Hindlimb muscle (tissue), 1 donor: Measurements from ENCODE around the gene RALGAPA2. TPM values are rescaled to one million over a fixed set of nuclear protein-coding genes. Genes with fewer than 3 reads are reported as not detected.

Experiments used
- DNase-seq: peaks from one replicate; pipeline ENCODE4 v3.0.0-alpha.2; 2013
- polyA plus RNA-seq: library from polyadenylated mRNA; unstranded; fragments of 120-200 nt; gene quantifications from one replicate; pipeline ENCODE4 v1.2.1, GENCODE V29; 2013; ENCODE audit not compliant: insufficient read length

The RALGAPA2 gene
- 10.9 TPM for polyA plus RNA-seq

DNA sequence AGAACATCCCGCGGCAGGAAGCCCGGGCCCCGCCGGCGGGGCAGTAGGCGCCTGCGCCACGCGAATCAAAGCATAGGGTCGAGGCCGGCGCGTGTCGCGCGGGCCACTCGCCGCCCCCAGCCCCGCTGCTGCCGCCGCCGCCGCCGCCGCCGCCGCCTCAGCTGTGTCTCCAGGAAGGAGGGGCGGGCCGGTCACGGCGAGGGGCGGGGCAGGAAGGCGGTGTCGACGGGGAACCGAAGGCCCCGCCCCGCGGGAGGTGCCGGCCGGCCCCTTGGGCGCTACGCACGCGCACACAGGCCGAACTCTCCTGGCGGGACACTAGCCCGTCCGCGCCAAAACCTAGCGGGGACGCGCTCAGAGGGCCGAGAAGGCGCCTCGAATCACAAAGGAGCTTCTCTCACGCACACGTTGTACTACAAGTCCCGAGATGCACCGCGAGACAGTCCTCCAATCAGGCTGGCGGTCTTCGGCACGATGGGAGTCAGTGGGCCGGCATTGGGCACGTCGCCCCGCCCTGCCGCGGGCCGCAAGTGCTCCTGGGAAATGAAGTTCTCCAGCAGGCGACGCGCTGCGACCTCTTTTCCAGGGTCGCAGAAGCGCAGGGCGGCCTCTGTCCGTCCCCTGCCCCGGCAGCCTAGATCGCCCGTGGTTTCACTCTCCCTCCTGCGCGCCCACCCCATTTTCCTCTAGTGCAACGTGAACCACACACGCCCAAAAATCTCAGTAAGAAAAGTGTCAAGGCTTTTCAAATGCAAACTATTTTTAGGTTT lies at the start of gene RALGAPA2:
RALGAPA2 (minus strand) TSS at position 171 of the 770 bp plus-strand sequence; CDS start at position 7, 164 bp downstream.
- DNase-seq: peak; percentile 98

DNA sequence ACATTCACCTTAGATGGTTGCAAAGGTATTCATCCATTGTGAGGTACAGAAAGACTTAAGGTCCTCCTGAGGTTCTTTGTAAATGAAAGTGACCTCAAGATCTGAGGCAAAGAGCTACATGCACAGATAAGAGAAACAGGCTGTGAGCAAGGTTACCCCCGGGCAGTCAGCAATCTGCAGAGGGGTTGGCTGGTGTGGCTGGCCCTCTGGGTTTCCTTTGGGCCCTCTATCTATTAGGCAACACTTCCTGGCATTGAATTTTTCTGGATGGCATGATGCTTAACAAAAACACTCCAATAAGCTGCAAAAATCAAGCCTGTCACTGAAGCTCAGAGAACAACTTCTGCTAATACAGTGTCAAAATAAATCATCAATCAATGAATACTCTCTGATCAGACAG lies 48.9 kb upstream of the RALGAPA2 start:
- DNase-seq: no peak

DNA sequence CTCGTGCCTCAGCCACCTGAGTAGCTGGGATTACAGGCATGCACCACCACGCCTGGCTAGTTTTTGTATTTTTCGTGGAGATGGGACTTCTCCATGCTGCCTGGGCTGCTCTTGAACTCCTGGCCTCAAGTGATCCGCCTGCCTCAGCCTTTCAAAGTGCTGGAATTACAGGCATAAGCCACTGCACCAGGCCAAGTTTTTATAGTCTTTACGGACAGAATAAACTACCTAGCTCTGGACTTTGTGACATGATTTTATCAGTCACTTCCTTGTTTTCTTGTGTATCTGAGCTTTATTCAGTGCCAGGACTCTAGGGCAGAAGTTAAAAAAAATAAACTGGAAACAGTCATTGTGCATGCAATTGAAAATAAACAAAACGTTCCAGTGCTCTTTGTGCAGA lies 46.7 kb upstream of the RALGAPA2 start:
- no peak for DNase-seq

DNA sequence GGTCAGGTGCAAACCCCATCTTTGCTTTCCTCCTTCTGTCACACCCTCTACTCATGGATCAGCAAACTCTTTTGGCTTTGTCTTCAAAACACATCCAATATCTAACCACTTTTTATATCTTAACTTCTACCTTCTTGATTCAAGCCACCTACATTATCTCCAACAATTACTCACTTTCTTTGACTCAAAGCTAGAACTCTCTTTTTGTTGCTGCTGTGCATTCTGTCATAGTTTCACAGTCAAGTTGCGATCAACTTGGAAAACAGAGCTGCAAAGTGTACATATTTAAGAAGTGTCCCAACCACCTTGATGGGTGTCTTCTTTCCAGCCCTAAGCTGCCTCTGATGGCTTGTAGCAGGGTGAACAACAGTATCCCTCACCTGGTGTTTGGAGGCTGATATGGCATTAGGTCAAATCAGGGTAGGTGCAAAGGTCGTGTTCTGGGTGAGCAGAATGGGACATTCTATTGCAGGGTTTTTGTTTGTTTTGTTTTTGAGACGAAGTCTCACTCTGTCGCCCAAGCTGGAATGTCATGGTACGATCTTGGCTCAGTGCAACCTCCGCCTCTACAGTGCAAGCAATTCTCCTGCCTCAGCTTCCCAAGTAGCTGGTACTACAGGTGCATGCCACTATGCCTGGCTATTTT lies 43.4 kb upstream of the RALGAPA2 start:
- DNase-seq: no peak

DNA sequence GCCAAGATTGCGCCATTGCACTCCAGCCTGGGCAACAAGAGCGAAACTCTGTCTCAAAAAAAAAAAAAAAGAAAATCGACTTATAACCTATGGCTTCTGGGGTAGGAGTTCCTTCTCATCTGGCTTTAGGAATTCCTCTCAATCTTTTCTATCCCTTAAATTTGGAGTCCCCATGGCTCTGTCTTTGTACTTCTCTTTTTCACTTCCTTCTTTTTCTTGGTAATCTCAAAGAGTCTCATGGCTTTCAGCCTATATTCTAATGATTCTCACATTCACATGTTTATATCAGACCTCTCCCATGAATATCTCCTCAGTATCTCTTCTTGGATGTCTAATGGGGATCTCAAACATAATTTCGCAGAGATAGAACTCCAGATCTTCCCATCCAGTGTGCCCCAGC lies 42.8 kb upstream of the RALGAPA2 start:
- DNase-seq: no peak

DNA sequence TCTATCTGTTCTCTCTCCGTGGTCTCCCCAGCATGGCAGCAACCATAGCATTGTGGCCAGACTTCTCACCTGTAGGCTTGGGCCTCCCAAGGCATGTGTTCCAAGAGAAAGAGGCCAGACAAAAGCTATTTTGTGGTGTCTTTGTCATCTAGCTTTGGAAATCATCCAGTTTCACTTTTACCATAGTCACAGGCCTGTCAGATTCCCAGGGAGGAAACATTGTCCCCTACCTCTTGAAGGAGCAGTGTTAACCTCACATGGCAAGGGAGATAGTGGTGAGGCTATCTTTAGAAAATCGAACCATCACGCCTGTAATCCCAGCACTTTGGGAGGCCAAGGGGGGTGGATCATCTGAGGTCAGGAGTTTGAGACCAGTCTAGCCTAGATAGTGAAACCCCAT lies 42.3 kb upstream of the RALGAPA2 start:
- no peak for DNase-seq

DNA sequence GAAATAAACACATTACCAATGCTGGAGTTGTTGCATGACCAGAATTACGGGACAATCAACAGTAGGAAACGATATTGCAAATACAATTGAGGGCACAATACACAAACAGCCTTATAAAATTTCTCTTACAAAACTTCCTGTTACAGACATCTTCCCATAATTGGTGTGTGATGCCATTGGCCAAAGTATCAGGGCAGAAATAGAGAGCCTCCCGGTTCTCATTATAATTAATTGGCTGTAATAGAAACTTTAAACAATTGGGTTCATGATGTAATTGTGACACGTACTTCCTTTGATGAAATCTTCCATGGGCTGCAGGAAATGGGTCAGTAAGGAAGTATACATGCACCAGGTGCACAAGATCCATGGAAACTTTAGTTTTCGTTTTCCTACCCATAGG lies 40.3 kb upstream of the RALGAPA2 start:
- no peak for DNase-seq

DNA sequence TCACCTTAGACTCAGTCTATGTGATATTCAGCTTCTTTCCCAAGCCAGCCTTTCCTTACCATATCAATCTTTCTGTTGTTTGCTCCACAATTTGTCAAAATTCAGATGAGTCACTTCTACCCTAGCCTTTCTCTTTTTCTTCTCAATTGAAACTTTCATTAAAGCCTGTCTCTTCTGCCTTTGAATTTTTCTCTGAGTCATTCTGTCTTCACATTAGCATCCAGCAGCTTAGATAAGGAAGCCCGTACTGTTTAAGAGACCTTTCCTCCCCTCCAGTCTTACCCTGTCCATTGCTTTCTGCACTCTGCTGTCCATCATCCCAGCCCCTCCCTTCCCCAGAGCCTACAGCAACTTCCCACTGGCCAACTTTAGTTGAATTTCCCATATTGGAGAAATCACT lies 34.9 kb upstream of the RALGAPA2 start:
- no peak for DNase-seq

DNA sequence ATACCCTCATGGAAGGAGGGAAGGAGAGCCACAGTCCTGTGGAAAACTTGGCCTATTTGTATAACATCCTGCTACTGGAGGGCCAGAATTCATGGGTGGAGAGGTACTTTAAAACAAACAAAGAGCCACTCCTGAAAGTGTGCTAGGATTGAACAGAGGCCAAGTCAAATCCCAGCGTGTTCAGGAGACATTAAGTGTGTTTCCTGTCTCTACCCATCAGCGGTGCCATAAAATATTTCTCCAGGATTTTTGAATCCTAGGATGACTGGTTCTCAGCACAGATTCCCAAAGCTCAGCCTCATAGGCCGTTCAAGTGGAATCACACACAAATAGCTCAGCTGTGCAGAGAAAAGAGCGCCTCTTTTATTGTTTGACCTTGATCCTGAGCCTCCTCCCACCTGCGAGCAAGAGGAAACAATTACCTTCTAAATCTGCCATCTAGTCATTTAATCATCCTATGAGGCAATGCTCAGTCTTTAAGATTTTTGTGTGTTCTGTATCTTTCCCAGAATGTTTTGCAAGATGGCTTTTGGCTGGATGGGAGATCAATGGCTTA lies 31.8 kb upstream of the RALGAPA2 start:
- DNase-seq: no peak

DNA sequence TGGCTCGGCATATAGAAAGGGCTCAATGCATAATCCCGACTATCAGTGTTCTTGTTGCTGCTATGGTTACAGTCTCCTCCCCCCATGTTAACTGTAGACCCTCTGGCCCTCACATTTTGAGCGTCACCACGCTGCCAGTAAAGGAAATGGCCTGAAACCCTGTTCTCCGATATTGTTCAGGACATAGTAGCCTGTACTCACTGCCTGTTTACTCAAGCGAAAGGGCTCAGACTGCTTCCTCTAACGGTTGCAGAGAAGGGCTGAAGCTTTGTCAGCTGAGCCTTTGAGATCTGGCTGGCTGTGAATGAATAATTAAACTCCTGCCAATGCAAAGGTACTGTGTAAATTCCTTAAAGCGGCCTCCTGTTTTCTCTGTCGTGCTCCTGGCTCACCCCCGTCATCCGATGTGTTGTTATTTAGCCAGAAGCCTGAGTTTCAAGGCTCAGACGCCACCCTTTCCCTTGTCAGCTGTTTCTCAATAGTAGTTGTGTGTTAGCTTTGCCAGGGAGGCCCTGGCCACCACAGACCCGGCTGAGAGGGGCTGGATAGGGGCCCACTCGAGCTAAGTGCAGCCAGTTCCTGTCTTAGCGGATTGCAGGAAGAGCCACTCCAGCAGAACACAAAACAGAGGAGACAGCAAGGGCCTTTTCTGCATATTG lies 31.2 kb upstream of the RALGAPA2 start:
- DNase-seq: peak; percentile 79

DNA sequence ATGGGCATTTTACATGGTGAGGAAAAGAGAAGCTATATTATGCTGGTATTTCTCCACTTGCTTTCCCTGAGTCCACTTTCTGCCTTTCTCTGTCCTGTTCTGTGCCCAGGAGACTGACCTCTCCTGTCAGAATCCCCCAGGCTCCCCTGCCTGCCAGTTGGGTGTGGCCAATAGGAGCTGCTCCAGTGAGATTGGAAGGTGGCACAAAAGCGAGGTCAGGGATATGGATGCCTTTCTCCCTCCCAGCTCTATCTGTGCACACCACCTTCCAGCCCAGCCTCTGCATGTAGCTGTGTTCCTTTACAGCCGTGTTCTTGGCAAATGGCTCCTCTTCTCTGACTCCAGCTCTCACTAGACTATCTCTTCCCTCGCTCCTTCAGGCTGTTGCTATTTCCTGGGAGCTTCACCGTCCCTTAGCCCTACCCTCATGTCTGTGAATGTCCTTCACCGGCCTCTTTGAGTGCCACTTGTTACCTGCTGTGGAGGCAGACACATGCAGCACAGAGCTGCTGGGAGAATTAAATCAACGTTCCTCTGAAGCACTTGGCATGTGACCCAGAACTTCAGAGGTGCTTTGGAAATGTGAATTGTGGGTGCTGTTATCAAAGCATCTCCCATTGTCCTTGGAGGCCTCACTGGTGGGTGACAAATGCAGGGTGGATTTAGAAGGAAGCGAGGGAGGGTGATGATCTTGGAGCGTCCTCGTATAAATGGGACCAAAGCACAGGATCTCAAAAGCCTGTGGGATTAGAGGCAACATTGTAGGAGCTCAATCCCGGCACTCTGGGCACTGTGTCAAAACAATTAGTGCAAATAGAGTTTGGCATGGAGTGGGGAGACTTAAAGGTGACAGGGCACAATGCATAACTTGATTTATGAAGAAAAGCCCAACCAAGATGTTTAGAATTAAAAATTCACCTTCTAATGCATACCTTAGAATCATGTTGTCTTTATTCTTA lies 28.9 kb upstream of the RALGAPA2 start:
- no peak for DNase-seq

DNA sequence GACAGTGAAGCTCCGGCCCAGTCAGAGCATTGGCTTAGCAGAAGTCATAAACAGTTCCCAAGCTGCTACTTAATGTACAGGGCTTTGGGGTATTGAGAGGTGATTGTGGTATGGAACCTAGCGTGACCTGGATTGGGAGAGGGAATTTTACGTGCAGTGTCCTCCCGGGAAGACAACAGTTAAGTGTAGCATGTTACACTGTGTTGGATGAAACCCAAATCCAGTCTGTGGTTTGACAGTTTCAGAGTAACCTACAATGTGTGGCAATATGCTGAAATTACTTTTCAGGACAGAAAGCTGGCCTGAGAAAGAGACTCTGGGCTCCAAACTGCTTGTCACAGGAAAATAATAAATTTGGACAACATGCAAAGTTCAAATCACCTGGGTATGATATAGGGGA lies 28.1 kb upstream of the RALGAPA2 start:
- peak; percentile 8 for DNase-seq

DNA sequence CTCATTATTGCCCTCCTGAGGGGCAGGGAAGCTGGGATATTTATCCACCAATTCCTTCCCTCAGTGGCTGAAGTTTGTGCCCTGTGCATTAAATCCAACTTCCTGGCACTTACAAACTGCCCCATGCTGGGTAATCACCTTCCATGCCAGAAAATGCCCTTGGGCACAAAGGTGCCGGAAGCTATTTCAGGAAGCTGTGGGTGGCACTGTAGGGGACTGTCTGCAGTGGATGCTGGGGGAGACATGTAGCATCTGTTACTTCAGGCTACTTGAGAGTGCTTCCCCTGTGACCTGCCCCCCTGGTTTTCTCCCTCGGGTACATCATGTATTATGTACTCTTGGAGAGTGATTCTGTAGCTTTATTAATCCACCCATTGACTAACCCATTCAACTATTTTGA lies 24.7 kb upstream of the RALGAPA2 start:
- no peak for DNase-seq

DNA sequence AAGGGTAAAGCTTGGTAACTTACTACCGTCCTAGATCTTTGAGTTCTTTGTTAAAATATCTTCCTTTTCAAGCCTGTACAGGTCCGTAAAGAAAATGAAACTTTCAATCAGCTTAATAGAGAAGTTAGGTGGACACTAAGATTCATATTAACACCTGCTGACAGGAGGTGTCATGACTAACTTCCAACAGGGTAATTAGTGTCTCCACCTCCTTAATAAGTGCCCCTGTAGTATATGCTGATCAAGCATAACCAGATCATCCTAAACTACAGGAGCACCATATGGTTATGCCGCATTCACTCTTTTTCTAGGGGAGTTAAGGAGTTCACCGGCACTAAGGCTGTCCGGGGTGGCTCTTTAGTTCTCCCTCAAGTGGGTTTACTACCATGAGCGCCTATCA lies 23.9 kb upstream of the RALGAPA2 start:
- DNase-seq: no peak

DNA sequence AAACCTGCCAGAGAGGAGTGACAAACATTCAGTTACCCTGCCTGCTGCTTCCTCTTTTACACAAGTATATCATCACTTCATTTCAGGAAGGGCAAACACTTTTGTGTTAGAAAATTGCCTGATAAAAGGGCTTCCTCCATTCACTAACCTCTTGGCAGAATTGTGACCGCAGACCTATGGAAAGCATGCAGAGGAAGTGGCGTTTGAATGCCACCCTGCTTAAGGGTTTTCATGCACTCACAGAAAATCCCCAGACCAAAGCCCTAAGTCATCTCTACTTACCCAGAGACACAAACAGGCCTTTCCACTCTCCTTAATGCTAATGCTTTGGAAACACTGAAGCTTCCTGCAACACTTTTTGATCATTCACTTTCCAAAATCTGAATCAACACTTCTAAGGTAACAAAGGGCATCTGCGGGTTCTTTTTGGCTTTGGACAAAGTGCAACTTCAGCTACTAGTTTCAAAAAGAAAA lies 22.1 kb upstream of the RALGAPA2 start:
- no peak for DNase-seq

DNA sequence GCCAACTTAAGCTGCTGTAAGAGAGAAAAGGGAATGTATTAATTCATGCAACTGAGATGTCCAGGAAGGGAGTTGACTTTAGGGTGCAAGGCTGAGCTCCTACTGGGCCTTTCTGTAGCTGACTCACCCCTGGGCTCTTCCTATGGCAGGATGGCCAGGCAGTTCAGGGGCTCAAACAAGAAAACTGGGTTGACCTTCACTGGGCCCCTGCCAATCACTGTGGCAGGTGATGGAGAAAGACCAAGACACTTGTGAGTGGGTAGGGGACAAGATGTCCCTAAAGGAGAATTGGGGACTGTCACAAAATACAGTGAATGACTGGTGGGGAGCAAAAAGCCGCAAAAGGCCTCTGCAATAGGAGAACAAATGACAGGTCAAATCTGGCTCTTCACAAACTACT lies 21.5 kb upstream of the RALGAPA2 start:
- no peak for DNase-seq

DNA sequence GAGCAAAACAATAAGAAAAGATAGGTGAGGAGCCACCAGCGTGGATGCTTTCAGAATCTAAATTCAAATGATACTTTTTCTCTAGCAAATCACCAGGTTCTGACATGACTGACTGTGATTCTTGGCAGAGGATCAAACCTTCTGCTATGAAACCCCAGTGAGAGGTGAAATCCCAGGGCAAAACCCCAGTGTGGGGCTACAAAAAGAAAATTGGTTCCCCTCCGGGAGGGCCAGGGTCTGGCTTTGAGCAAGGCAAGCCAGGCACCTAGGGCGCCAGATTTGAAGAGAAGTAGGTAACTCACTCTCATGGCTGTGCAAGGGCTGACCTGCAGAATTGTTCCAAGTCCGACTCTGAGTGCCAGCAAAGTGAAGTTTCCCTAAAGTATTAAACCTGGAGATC lies 20.2 kb upstream of the RALGAPA2 start:
- DNase-seq: no peak

DNA sequence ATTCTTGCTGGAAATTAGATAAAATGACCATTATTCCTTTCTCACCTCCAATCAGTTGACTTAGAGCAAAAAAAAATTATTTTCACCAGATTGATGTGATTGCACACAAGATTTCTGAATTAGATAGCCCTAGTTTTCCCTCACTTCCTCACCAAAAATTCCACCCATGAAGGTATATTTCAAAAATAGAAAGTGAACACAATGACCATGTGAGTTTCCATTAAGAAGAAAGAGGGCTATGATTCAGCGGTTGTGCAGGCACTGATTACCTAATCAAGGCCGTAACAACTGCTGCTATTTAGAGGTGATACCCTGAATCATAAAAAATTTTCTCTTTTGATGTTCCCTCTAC lies 19.5 kb upstream of the RALGAPA2 start:
- DNase-seq: no peak

DNA sequence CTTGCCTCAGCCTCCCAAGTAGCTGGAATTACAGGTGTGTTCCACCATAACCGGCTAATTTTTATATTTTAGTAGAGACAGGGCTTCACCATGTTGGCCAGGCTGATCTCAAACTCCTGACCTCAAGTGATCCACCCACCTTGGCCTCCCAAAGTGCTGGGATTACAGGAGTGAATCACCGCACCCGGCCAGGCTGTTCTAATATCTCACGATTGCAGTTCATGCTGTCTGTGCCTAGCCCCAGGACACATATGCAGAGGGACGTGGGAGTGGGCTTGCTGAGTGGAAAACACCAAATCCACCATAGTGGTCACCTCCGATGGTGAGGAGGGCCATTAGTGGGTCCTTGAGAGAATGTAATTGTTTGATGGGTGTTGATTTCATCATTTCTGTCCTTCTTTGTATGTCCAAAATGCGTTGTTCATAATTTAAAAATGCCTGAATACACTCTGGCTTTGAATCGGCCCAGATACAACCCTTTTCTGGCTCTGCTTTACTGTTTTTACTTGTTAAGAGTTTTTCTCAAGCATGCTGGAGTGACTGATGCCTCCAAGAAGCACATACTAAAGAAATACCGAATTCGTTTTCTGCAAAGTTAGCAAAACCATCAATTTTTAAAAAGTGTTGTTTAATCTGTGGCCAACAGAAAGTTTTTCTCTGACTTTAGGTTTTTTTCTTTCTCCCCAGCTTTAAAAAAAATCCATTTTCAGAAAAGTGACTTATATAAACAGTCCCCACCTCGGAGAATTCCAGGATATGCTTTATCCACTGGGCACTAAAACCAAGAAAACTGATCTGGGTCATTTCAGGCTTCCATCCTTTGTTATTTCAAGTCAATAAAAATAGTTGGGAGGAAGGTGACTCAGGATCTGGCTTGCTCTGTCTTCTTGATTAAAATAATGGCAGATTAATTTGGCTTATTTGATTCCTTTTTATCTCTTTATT lies 18.8 kb upstream of the RALGAPA2 start:
- DNase-seq: no peak

DNA sequence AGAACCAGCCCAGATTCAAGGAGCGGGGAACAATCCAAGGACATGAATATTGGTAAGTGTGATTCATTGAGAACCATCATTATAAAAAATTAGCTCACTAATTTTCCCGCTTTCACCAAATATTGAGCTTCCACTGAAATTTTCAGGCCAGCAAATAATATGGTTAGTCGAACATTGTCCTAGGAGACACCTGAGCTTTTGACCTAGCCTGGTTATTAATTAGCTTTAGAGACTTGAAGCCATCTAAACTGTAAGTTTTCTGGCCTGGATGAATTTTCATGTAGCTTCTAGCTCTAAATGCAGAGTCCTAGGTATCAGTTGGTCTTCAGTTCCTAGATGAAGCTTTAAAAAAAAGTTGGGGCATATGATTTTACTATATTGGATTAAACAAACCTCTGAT lies 17.1 kb upstream of the RALGAPA2 start:
- DNase-seq: no peak

DNA sequence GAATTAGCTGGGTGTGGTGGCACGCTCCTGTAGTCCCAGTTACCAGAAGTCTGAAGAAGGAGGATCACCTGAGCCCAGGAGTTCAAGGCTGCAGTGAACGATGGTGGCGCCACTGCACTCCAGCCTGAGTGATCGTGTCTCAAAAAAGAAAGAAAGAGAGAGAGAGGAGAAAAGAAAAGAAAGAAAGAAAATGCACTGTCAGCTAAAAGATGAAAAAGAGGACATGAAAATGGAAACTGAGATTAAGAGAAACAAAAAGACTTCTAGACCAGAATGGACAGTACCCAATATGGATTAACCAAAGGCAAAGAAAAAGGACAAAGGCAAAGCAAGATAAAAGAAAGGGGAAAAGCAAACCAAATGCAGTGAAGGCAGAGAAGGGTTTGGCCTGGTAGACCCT lies 9.0 kb upstream of the RALGAPA2 start:
- DNase-seq: no peak
